ENCODE results near the gene MRPS18A.

DNA sequence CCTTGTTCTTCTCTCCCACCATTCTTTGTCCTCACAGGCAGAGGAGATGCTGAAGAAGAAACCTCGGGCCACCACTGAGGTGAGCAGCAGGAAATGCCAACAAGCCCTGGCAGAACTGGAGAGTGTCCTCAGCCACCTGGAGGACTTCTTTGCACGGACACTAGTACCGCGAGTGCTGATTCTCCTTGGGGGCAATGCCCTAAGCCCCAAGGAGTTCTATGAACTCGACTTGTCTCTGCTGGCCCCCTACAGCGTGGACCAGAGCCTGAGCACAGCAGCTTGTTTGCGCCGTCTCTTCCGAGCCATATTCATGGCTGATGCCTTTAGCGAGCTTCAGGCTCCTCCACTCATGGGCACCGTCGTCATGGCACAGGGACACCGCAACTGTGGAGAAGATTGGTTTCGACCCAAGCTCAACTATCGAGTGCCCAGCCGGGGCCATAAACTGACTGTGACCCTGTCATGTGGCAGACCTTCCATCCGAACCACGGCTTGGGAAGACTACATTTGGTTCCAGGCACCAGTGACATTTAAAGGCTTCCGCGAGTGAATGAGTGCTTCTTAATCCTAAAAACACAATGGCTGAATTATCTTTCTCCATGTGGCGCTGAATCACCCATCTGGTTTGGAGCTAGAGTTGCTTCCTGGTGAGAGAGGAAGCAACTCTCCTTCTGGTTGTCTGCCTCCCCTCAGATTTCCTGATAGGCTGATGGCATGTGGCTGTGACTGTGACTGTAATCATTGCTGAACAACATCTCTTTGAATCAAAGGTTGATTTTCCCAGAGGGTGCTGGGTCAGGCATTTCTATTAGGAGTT is 47.4 kb downstream of the MRPS18A start:
- TF ChIP-seq, protein P1, sequence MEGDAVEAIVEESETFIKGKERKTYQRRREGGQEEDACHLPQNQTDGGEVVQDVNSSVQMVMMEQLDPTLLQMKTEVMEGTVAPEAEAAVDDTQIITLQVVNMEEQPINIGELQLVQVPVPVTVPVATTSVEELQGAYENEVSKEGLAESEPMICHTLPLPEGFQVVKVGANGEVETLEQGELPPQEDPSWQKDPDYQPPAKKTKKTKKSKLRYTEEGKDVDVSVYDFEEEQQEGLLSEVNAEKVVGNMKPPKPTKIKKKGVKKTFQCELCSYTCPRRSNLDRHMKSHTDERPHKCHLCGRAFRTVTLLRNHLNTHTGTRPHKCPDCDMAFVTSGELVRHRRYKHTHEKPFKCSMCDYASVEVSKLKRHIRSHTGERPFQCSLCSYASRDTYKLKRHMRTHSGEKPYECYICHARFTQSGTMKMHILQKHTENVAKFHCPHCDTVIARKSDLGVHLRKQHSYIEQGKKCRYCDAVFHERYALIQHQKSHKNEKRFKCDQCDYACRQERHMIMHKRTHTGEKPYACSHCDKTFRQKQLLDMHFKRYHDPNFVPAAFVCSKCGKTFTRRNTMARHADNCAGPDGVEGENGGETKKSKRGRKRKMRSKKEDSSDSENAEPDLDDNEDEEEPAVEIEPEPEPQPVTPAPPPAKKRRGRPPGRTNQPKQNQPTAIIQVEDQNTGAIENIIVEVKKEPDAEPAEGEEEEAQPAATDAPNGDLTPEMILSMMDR (IDR thresholded peaks at IDR 0.05; ENCODE audit: control extremely low read depth in 1 of 3, insufficient read depth in 1 of 3, low read depth in 1 of 3, low read length in 3 of 3) = no peak
- TF ChIP-seq YY1 (IDR thresholded peaks at IDR 0.05; ENCODE audit: low read depth, low read length) (no peak), POLR2A (IDR thresholded peaks at IDR 0.05; ENCODE audit: control extremely low read depth in 1 of 2, low read depth in 2 of 2, low read length in 2 of 2) (no peak), EZH2 (IDR thresholded peaks at IDR 0.05; ENCODE audit: low read depth, low read length, severe bottlenecking) (no peak), TAF1 (IDR thresholded peaks at IDR 0.05; ENCODE audit: low read depth, low read length) (no peak), RBBP5 (IDR thresholded peaks at IDR 0.05; ENCODE audit: borderline replicate concordance, low read depth, low read length) (no peak), GABPA (IDR thresholded peaks at IDR 0.05; ENCODE audit: borderline replicate concordance, insufficient read depth, low read length) (no peak), EGR1 (IDR thresholded peaks at IDR 0.05; ENCODE audit: borderline replicate concordance, low read depth, low read length) (no peak), CHD1 (IDR thresholded peaks at IDR 0.05; ENCODE audit: low read depth, low read length) (no peak), TCF12 (IDR thresholded peaks at IDR 0.05; ENCODE audit: low read depth, low read length) (no peak)

Measured in H1 (cell line).